HepG2 (cell line): Measurements from ENCODE around the gene ZMAT2. TPM values are rescaled to one million over a fixed set of nuclear protein-coding genes. Genes with fewer than 3 reads are reported as not detected.
A peak's percentile ranks its signal among the peaks of the same experiment; 100 is the strongest.

Experiments used
- ATF4 ChIP-seq, 2 experiments: fragments of 450-650 bp in 1 of 2; sonication (generic) in 1 of 2; formaldehyde crosslinking; IDR thresholded peaks; 2 replicates each; pipeline versions ENCODE4 v1.5.0 to v1.8.0; 2020 to 2022; ENCODE audit warnings: mild to moderate bottlenecking in 1 of 2, missing genetic modification reagents in 1 of 2
- CENPT ChIP-seq: sonication (generic); formaldehyde crosslinking; IDR thresholded peaks from 2 replicates; pipeline ENCODE4 v1.8.0; 2022; ENCODE audit warnings: low read depth, mild to moderate bottlenecking, moderate library complexity, missing genetic modification reagents
- DPF2 ChIP-seq: sonication (generic); formaldehyde crosslinking; IDR thresholded peaks from 2 replicates; pipeline ENCODE4 v1.4.0; 2020; ENCODE audit warnings: mild to moderate bottlenecking, low read depth, missing genetic modification reagents, borderline replicate concordance
- EEA1 ChIP-seq: sonication (generic); formaldehyde crosslinking; IDR thresholded peaks from 2 replicates; pipeline ENCODE4 v1.5.1; 2020; ENCODE audit warnings: mild to moderate bottlenecking, missing genetic modification reagents, borderline replicate concordance
- ERF ChIP-seq: IDR thresholded peaks from 2 replicates; pipeline ENCODE4 v1.6.1; 2018; ENCODE audit warnings: missing biosample characterization, missing genetic modification reagents
- GFI1 ChIP-seq: sonication (generic); formaldehyde crosslinking; IDR thresholded peaks from 2 replicates; pipeline ENCODE4 v1.5.0; 2020; ENCODE audit warnings: missing genetic modification reagents, mild to moderate bottlenecking, borderline replicate concordance
- HNRNPUL1 ChIP-seq: fragments of 200-400 bp; formaldehyde crosslinking; IDR thresholded peaks from 2 replicates; pipeline ENCODE4 v1.6.1; 2017; ENCODE audit warnings: low read depth, mild to moderate bottlenecking, low read length, moderate library complexity
- HOXA7 ChIP-seq: sonication (generic); formaldehyde crosslinking; IDR thresholded peaks from 2 replicates; pipeline ENCODE4 v1.8.1; 2022; ENCODE audit warnings: mild to moderate bottlenecking, missing genetic modification reagents, moderate library complexity
- NBN ChIP-seq: fragments of 450-650 bp; conservative IDR thresholded peaks from 2 replicates; pipeline ENCODE4 v1.6.1; 2017
- RAD51 ChIP-seq: fragments of 450-650 bp; IDR thresholded peaks from 2 replicates; pipeline ENCODE4 v1.6.1; 2016; ENCODE audit warnings: borderline replicate concordance
- RARG ChIP-seq: sonication (generic); formaldehyde crosslinking; IDR thresholded peaks from 2 replicates; pipeline ENCODE4 v1.4.0; 2020; ENCODE audit warnings: low read depth, mild to moderate bottlenecking, missing genetic modification reagents
- SNAPC2 ChIP-seq: sonication (generic); formaldehyde crosslinking; IDR thresholded peaks from 2 replicates; pipeline ENCODE4 v1.8.1; 2022; ENCODE audit warnings: mild to moderate bottlenecking, missing genetic modification reagents
- TSC22D2 ChIP-seq: sonication (generic); formaldehyde crosslinking; IDR thresholded peaks from 2 replicates; pipeline ENCODE4 v1.5.1; 2020; ENCODE audit warnings: missing genetic modification reagents, mild to moderate bottlenecking, borderline replicate concordance
- ZBTB26 ChIP-seq: IDR thresholded peaks from 2 replicates; pipeline ENCODE4 v1.6.1; 2016; ENCODE audit warnings: missing compliant biosample characterization, missing genetic modification reagents, borderline replicate concordance
- ZFP1 ChIP-seq: IDR thresholded peaks from 2 replicates; pipeline ENCODE4 v1.6.1; 2016
- ZHX1 ChIP-seq: sonication (generic); formaldehyde crosslinking; IDR thresholded peaks from 2 replicates; pipeline ENCODE4 v1.8.1; 2022; ENCODE audit warnings: low read depth, mild to moderate bottlenecking, missing genetic modification reagents
- ZNF121 ChIP-seq: sonication (generic); formaldehyde crosslinking; IDR thresholded peaks from 2 replicates; pipeline ENCODE4 v1.5.0; 2020; ENCODE audit warnings: mild to moderate bottlenecking, missing genetic modification reagents
- ZNF143 ChIP-seq: sonication (generic); formaldehyde crosslinking; IDR thresholded peaks from 2 replicates; pipeline ENCODE4 v1.4.0; 2020; ENCODE audit warnings: missing genetic modification reagents
- ZNF33B ChIP-seq: sonication (generic); formaldehyde crosslinking; IDR thresholded peaks from 2 replicates; pipeline ENCODE4 v1.5.1; 2020; ENCODE audit warnings: mild to moderate bottlenecking, missing genetic modification reagents
- ZNF687 ChIP-seq: sonication (generic); formaldehyde crosslinking; IDR thresholded peaks from 2 replicates; pipeline ENCODE4 v1.5.1; 2020; ENCODE audit warnings: mild to moderate bottlenecking, missing genetic modification reagents, moderate library complexity
- ZNF7 ChIP-seq: IDR thresholded peaks from 2 replicates; pipeline ENCODE4 v1.6.1; 2016; ENCODE audit warnings: missing biosample characterization, missing genetic modification reagents
- ZNF776 ChIP-seq: sonication (generic); formaldehyde crosslinking; IDR thresholded peaks from 2 replicates; pipeline ENCODE4 v1.4.0; 2020; ENCODE audit warnings: mild to moderate bottlenecking, missing genetic modification reagents
- polyA plus RNA-seq, 8 experiments: library from polyadenylated mRNA; depleted of rRNA in 3 of 8; stranded (reverse) in 7 of 8; unstranded in 1 of 8; fragments of >200 nt; fragmentation: Illumina TruSeq in 4 of 8; extraction: Trizol in 4 of 8; gene quantifications; 2 replicates each; pipeline versions ENCODE4 v1.2.1 to v1.2.3, GENCODE V29; 2011 to 2016; ENCODE audit warnings: low read depth in 4 of 8, missing spikeins in 1 of 8, mixed read lengths in 1 of 8; ENCODE audit not compliant: insufficient read depth in 1 of 8
- total RNA-seq, 5 experiments: library from RNA; depleted of rRNA; stranded (reverse); fragments of >200 nt; fragmentation: Illumina TruSeq; extraction: Trizol; gene quantifications; 2 replicates each; pipeline ENCODE4 v1.2.3, GENCODE V29; 2016; ENCODE audit warnings: low read depth in 1 of 5

The ZMAT2 gene
- total and polyA plus RNA-seq, 2 of the 13 experiments (the other 11 are each of a cell fraction or from before 2014, with no cell fraction given) = 35.4 to 92.8 TPM

- TF ChIP-seq ZNF687 (CRISPR knock-in tag) = peak; percentile 16; the same call in 1 of the 2 replicates
- no peak for TF ChIP-seq ZNF776 (CRISPR knock-in tag)
- no peak for TF ChIP-seq HOXA7 (CRISPR knock-in tag)
- no peak for TF ChIP-seq EEA1 (CRISPR knock-in tag)
- peak; percentile 73; the same call in 1 of the 2 replicates for TF ChIP-seq ZBTB26
- TF ChIP-seq ZNF7 = no peak
- TF ChIP-seq ERF (CRISPR knock-in tag) = peak; percentile 86
- TF ChIP-seq RAD51 = no peak
- no peak for TF ChIP-seq RARG
- TF ChIP-seq HNRNPUL1 = no peak
- TF ChIP-seq TSC22D2 = peak; percentile 61; the same call in 1 of the 2 replicates
- TF ChIP-seq DPF2 (CRISPR knock-in tag) = no peak
- peak in 1 of 2 experiments; percentile 61; a peak in 1 of 4 replicates for TF ChIP-seq ATF4 (CRISPR knock-in tag; IDR thresholded peaks at IDR 0.05)
- TF ChIP-seq CENPT (CRISPR knock-in tag) = no peak
- TF ChIP-seq ZNF33B (CRISPR knock-in tag) = 0 out of 2 replicates have a peak, but pooled peaks have one; percentile 35
- no peak for TF ChIP-seq ZHX1 (CRISPR knock-in tag)
- TF ChIP-seq GFI1 (CRISPR knock-in tag) = 0 out of 2 replicates have a peak, but pooled peaks have one; percentile 45
- TF ChIP-seq ZNF143 (CRISPR knock-in tag) = no peak
- TF ChIP-seq SNAPC2 (CRISPR knock-in tag) = no peak
- TF ChIP-seq ZNF121 (CRISPR knock-in tag) = 0 out of 2 replicates have a peak, but pooled peaks have one; percentile 49
- TF ChIP-seq NBN = no peak
- TF ChIP-seq ZFP1 (CRISPR knock-in tag) = no peak
These were observed 25.7 kb downstream of the ZMAT2 start (continued) for GRCh38 chr5:140725799-140726471.
